ENCODE measurements around the gene CT45A5.
"Not testable (repeated sequence)": the region's sequence is repeated elsewhere in the genome, so short reads cannot be mapped to it uniquely, and the experiment has no call there.

DNA sequence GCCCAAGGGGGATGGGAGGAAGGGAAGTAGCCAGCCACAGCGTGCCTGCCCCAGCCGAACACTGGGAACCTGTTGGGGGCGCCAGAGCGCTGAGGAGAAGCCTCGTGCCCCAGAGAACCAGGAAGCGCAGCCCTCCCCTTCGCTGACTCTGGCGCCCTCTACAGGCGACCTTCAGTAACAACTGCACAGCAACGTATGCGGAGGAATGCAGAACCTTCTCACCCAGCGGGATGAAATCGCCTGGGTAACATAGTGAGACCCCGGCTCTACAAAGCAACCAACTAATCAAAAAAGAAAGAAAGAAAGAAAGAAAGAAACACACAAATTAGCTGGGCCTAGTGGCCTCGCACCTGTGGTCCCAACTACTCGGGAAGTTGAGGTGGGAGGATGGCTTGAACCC is 17.4 kb upstream of the CT45A5 start, which contains the start of gene CT45A6:
- not testable (repeated sequence) for TF ChIP-seq ZNF605 (CRISPR knock-in tag; IDR thresholded peaks at IDR 0.05); KDM5A (IDR thresholded peaks at IDR 0.05; ENCODE audit: borderline replicate concordance, low read length); ZNF788 (CRISPR knock-in tag; IDR thresholded peaks at IDR 0.05; ENCODE audit: borderline replicate concordance); ZNF24 (IDR thresholded peaks at IDR 0.05); BORCS8-MEF2B (CRISPR knock-in tag; IDR thresholded peaks at IDR 0.05); ZNF335 (CRISPR knock-in tag; IDR thresholded peaks at IDR 0.05)
- TF ChIP-seq, protein P1, sequence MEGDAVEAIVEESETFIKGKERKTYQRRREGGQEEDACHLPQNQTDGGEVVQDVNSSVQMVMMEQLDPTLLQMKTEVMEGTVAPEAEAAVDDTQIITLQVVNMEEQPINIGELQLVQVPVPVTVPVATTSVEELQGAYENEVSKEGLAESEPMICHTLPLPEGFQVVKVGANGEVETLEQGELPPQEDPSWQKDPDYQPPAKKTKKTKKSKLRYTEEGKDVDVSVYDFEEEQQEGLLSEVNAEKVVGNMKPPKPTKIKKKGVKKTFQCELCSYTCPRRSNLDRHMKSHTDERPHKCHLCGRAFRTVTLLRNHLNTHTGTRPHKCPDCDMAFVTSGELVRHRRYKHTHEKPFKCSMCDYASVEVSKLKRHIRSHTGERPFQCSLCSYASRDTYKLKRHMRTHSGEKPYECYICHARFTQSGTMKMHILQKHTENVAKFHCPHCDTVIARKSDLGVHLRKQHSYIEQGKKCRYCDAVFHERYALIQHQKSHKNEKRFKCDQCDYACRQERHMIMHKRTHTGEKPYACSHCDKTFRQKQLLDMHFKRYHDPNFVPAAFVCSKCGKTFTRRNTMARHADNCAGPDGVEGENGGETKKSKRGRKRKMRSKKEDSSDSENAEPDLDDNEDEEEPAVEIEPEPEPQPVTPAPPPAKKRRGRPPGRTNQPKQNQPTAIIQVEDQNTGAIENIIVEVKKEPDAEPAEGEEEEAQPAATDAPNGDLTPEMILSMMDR (CRISPR knock-in tag; IDR thresholded peaks at IDR 0.05): not testable (repeated sequence)
- TF ChIP-seq, protein P2, sequence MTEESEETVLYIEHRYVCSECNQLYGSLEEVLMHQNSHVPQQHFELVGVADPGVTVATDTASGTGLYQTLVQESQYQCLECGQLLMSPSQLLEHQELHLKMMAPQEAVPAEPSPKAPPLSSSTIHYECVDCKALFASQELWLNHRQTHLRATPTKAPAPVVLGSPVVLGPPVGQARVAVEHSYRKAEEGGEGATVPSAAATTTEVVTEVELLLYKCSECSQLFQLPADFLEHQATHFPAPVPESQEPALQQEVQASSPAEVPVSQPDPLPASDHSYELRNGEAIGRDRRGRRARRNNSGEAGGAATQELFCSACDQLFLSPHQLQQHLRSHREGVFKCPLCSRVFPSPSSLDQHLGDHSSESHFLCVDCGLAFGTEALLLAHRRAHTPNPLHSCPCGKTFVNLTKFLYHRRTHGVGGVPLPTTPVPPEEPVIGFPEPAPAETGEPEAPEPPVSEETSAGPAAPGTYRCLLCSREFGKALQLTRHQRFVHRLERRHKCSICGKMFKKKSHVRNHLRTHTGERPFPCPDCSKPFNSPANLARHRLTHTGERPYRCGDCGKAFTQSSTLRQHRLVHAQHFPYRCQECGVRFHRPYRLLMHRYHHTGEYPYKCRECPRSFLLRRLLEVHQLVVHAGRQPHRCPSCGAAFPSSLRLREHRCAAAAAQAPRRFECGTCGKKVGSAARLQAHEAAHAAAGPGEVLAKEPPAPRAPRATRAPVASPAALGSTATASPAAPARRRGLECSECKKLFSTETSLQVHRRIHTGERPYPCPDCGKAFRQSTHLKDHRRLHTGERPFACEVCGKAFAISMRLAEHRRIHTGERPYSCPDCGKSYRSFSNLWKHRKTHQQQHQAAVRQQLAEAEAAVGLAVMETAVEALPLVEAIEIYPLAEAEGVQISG (CRISPR knock-in tag; IDR thresholded peaks at IDR 0.05): not testable (repeated sequence)
